ENCODE results near the gene CAPNS2.

The CAPNS2 gene

GRCh38 chr16:55569025-55569424, 2.5 kb downstream of the CAPNS2 start:
- H3K9me2 ChIP-seq (replicated peaks; ENCODE audit: insufficient read depth, low read length): no peaks in the 10 kb centered on the region
- H2AFZ ChIP-seq (ENCODE audit: low read depth, low read length, severe bottlenecking): no peak overlapping the region
- H3K27ac ChIP-seq (ENCODE audit: low read depth, low read length): no peak overlapping the region
- H3K4me2 ChIP-seq (ENCODE audit: low read depth, low read length, poor library complexity, severe bottlenecking): no peak overlapping the region
- H3K4me3 ChIP-seq (ENCODE audit: insufficient read depth, low read length, poor library complexity, severe bottlenecking): no peak overlapping the region
- H3K27me3 ChIP-seq (ENCODE audit: low read length): no peaks in the 10 kb centered on the region
- H4K20me1 ChIP-seq (ENCODE audit: low read depth, low read length): no peaks in the 10 kb centered on the region
- H3K9me3 ChIP-seq (ENCODE audit: insufficient read depth, low read length): no peaks in the 10 kb centered on the region
- no peaks in the 10 kb centered on the region for H3K79me2 ChIP-seq (ENCODE audit: insufficient read depth, low read length)
- TF ChIP-seq EZH2phosphoT487 (conservative IDR thresholded peaks at IDR 0.05; ENCODE audit: low read length) (no peak), CTCF (IDR thresholded peaks at IDR 0.05; ENCODE audit: insufficient read depth, low read length, poor library complexity, severe bottlenecking) (no peak)
- H3K36me3 ChIP-seq (ENCODE audit: low read length): no peaks in the 10 kb centered on the region
- no peak overlapping the region for H3K9ac ChIP-seq (ENCODE audit: low read length)
- H3F3A ChIP-seq (ENCODE audit: insufficient read depth): no peaks in the 10 kb centered on the region

- Histone ChIP-seq H3K27me3 (ENCODE audit: low read length) (no peaks in the 10 kb centered on the region), H3K27ac (ENCODE audit: low read depth, low read length) (no peak overlapping the region), H2AFZ (ENCODE audit: low read depth, low read length, severe bottlenecking) (no peak overlapping the region), H3K4me2 (ENCODE audit: low read depth, low read length, poor library complexity, severe bottlenecking) (no peak overlapping the region), H3K9me2 (replicated peaks; ENCODE audit: insufficient read depth, low read length) (no peaks in the 10 kb centered on the region), H4K20me1 (ENCODE audit: low read depth, low read length) (no peaks in the 10 kb centered on the region), H3K4me3 (ENCODE audit: insufficient read depth, low read length, poor library complexity, severe bottlenecking) (no peak overlapping the region), H3K36me3 (ENCODE audit: low read length) (no peaks in the 10 kb centered on the region), H3K79me2 (ENCODE audit: insufficient read depth, low read length) (no peaks in the 10 kb centered on the region), H3F3A (ENCODE audit: insufficient read depth) (no peaks in the 10 kb centered on the region), H3K9me3 (ENCODE audit: insufficient read depth, low read length) (no peaks in the 10 kb centered on the region), H3K9ac (ENCODE audit: low read length) (no peak overlapping the region)
- TF ChIP-seq CTCF (IDR thresholded peaks at IDR 0.05; ENCODE audit: insufficient read depth, low read length, poor library complexity, severe bottlenecking): no peak
- no peak for TF ChIP-seq EZH2phosphoT487 (conservative IDR thresholded peaks at IDR 0.05; ENCODE audit: low read length)
Observed at GRCh38 chr16:55570159-55570558, 3.7 kb downstream of the CAPNS2 start.

GRCh38 chr16:55571191-55571897, 4.9 kb downstream of the CAPNS2 start:
- no peak overlapping the region for H3K9ac ChIP-seq (ENCODE audit: low read length)
- no peaks in the 10 kb centered on the region for H3K9me3 ChIP-seq (ENCODE audit: insufficient read depth, low read length)
- H3F3A ChIP-seq (ENCODE audit: insufficient read depth): no peaks in the 10 kb centered on the region
- no peaks in the 10 kb centered on the region for H3K9me2 ChIP-seq (replicated peaks; ENCODE audit: insufficient read depth, low read length)
- no peaks in the 10 kb centered on the region for H3K36me3 ChIP-seq (ENCODE audit: low read length)
- no peaks in the 10 kb centered on the region for H3K79me2 ChIP-seq (ENCODE audit: insufficient read depth, low read length)
- H3K4me2 ChIP-seq (ENCODE audit: low read depth, low read length, poor library complexity, severe bottlenecking): no peak overlapping the region
- H3K4me3 ChIP-seq (ENCODE audit: insufficient read depth, low read length, poor library complexity, severe bottlenecking): no peak overlapping the region
- H2AFZ ChIP-seq (ENCODE audit: low read depth, low read length, severe bottlenecking): no peak overlapping the region
- no peak overlapping the region for H3K27ac ChIP-seq (ENCODE audit: low read depth, low read length)
- TF ChIP-seq EZH2phosphoT487 (conservative IDR thresholded peaks at IDR 0.05; ENCODE audit: low read length) (no peak), CTCF (IDR thresholded peaks at IDR 0.05; ENCODE audit: insufficient read depth, low read length, poor library complexity, severe bottlenecking) (no peak)
- no peaks in the 10 kb centered on the region for H3K27me3 ChIP-seq (ENCODE audit: low read length)
- H4K20me1 ChIP-seq (ENCODE audit: low read depth, low read length): no peaks in the 10 kb centered on the region
